Cerebellar cortex (tissue), 1 donor: Measurements from ENCODE around the gene CNNM4.
"Not testable (repeated sequence)": the region's sequence is repeated elsewhere in the genome, so short reads cannot be mapped to it uniquely, and the experiment has no call there.

Source experiments
- DNase-seq: peaks from one replicate; pipeline ENCODE4 v3.0.0-alpha.2; 2015; ENCODE audit warnings: low spot score

CNNM4 gene

GRCh38 chr2:96792772-96793749 lies 32.4 kb downstream of the CNNM4 start:
- DNase-seq: no peak

- no peak for DNase-seq
These were observed 34.4 kb downstream of the CNNM4 start for GRCh38 chr2:96795076-96795475.

GRCh38 chr2:96796497-96796896 lies 35.8 kb downstream of the CNNM4 start:
- not testable (repeated sequence) for DNase-seq

- DNase-seq: no peak
These were observed 36.4 kb downstream of the CNNM4 start for GRCh38 chr2:96797066-96797625.

GRCh38 chr2:96798733-96799622 lies 38.3 kb downstream of the CNNM4 start:
- DNase-seq: no peak

GRCh38 chr2:96799623-96799935 lies 38.9 kb downstream of the CNNM4 start:
- peak; percentile 37 for DNase-seq

- no peak for DNase-seq
These were observed 39.6 kb downstream of the CNNM4 start for GRCh38 chr2:96800061-96801004.

- peak; percentile 85 for DNase-seq
These were observed 40.5 kb downstream of the CNNM4 start for GRCh38 chr2:96801005-96801785.

- DNase-seq: no peak
These were observed 41.3 kb downstream of the CNNM4 start for GRCh38 chr2:96801786-96802595.

GRCh38 chr2:96802721-96803120 lies 42.0 kb downstream of the CNNM4 start:
- DNase-seq: no peak

- no peak for DNase-seq
These were observed 44.3 kb downstream of the CNNM4 start for GRCh38 chr2:96804986-96805385.

GRCh38 chr2:96805946-96806345 lies 45.2 kb downstream of the CNNM4 start:
- DNase-seq: not testable (repeated sequence)

GRCh38 chr2:96806468-96807126 lies 45.9 kb downstream of the CNNM4 start:
- DNase-seq: no peak

- DNase-seq: no peak
These were observed 46.4 kb downstream of the CNNM4 start for GRCh38 chr2:96807127-96807471.

- DNase-seq: peak; percentile 27
These were observed 47.6 kb downstream of the CNNM4 start for GRCh38 chr2:96808176-96808837.

- no peak for DNase-seq
These were observed 48.6 kb downstream of the CNNM4 start for GRCh38 chr2:96809216-96809882.

GRCh38 chr2:96809951-96810782 lies 49.5 kb downstream of the CNNM4 start:
- no peak for DNase-seq
